Kidney (tissue), 14 donors: ENCODE measurements around the gene TEX48. TPM values are rescaled to one million over a fixed set of nuclear protein-coding genes. Genes with fewer than 3 reads are reported as not detected.
A peak's percentile ranks its signal among the peaks of the same experiment; 100 is the strongest.

Experiments used
- DNase-seq, 5 donors: peaks; one replicate each; pipeline ENCODE4 v3.0.0-alpha.2; 2013 to 2020
- FAIRE-seq: peaks from 2 replicates; lab custom pipeline; 2012; peaks lifted over from hg19 to GRCh38; lab: Jason Lieb, UNC
- H3K27ac ChIP-seq, 2 donors: one replicate each; pipeline ENCODE4 v1.7.0; 2013; ENCODE audit warnings: low read depth in 2 of 2, low read length in 2 of 2, inconsistent platforms in 1 of 2
- H3K27me3 ChIP-seq: one replicate; pipeline ENCODE4 v1.7.1; 2013; ENCODE audit warnings: low read length, inconsistent platforms; ENCODE audit not compliant: control insufficient read depth, insufficient read depth
- H3K36me3 ChIP-seq, 3 donors: one replicate each; pipeline versions ENCODE4 v1.7.0 to v1.7.1; 2013; ENCODE audit warnings: low read length in 3 of 3, control low read depth in 1 of 3, inconsistent platforms in 1 of 3; ENCODE audit not compliant: insufficient read depth in 3 of 3, control insufficient read depth in 2 of 3
- H3K4me1 ChIP-seq, 3 donors: one replicate each; pipeline versions ENCODE4 v1.7.0 to v1.7.1; 2013; ENCODE audit warnings: low read length in 3 of 3, inconsistent platforms in 1 of 3, low read depth in 1 of 3; ENCODE audit not compliant: control insufficient read depth in 2 of 3, insufficient read depth in 2 of 3
- H3K4me3 ChIP-seq, 3 donors: one replicate each; pipeline versions ENCODE4 v1.7.0 to v1.8.1; 2013; ENCODE audit warnings: low read length in 3 of 3, control low read depth in 1 of 3, inconsistent platforms in 1 of 3
- H3K9ac ChIP-seq, 3 donors: one replicate each; pipeline versions ENCODE4 v1.7.0 to v1.7.1; 2013; ENCODE audit warnings: low read length in 3 of 3, control low read depth in 1 of 3, inconsistent platforms in 1 of 3
- H3K9me3 ChIP-seq, 3 donors: one replicate each; pipeline versions ENCODE4 v1.7.0 to v1.7.1; 2013; ENCODE audit warnings: low read length in 3 of 3, control low read depth in 1 of 3, inconsistent platforms in 1 of 3; ENCODE audit not compliant: control insufficient read depth in 2 of 3, insufficient read depth in 1 of 3
- CTCF ChIP-seq: IDR thresholded peaks from 3 replicates; pipeline ENCODE4 v1.5.1; 2012; ENCODE audit warnings: mild to moderate bottlenecking, moderate library complexity, borderline replicate concordance; ENCODE audit not compliant: insufficient read depth; ENCODE audit errors: extremely low read depth
- intact Hi-C: fragments of 100-400 bp; cut with DNase I; formaldehyde crosslinking; loops from one replicate; pipeline ENCODE4 v1.11.1; 2022
- polyA plus RNA-seq: library from polyadenylated mRNA; stranded (reverse); fragments of 350-450 nt; fragmentation: Illumina TruSeq; extraction: RNeasy Lipid Tissue Mini Kit (QIAGEN cat#74804); gene quantifications from one replicate; pipeline ENCODE4 v1.2.3, GENCODE V29; 2014; ENCODE audit warnings: low read depth, low replicate concordance; ENCODE audit not compliant: insufficient read depth
- total RNA-seq: library from RNA; stranded (reverse); fragmentation: NEBNext Ultra II Directional; extraction: Animal tissue kit (Norgen Biotek cat#: 25700); gene quantifications from one replicate; pipeline ENCODE4 v1.2.1, GENCODE V29; 2021
- donor health status: control.
- donor health status: control.
- donor health status: control.
- donor health status: control.
- donor health status: control.
- donor health status: DM: yes; HTN: yes; CAD: no.
- donor health status: Normal renal cell carcinoma (clear cell type).

TEX48 gene
- total and polyA plus RNA-seq, 2 donors from 2014 or later: not detected

GRCh38 chr9:114719290-114719689 is 37.3 kb upstream of the TEX48 start:
- Histone ChIP-seq H3K36me3 (no peaks in the 10 kb centered on the region), H3K27ac (no peak overlapping the region), H3K4me3 (no peak overlapping the region), H3K9me3 (no peaks in the 10 kb centered on the region), H3K27me3 (no peaks in the 10 kb centered on the region), H3K9ac (no peak overlapping the region), H3K4me1 (no peaks in the 10 kb centered on the region)
- FAIRE-seq (no peak), DNase-seq (no peak)
- no peak for TF ChIP-seq CTCF
- intact Hi-C loops: no loop called here

- no peak for FAIRE-seq
- H3K9ac ChIP-seq: no peak overlapping the region
- H3K4me3 ChIP-seq: no peak overlapping the region
- H3K27me3 ChIP-seq: no peaks in the 10 kb centered on the region
- H3K36me3 ChIP-seq: no peaks in the 10 kb centered on the region
- no peaks in the 10 kb centered on the region for H3K4me1 ChIP-seq
- no peaks in the 10 kb centered on the region for H3K9me3 ChIP-seq
- no peak for TF ChIP-seq CTCF
- H3K27ac ChIP-seq: no peak overlapping the region
- intact Hi-C loops: no loop called here
- peak in 1 of 5 donors; percentile 77 for DNase-seq
These were observed 36.8 kb upstream of the TEX48 start for GRCh38 chr9:114718801-114719221.

- H3K36me3 ChIP-seq: no peaks in the 10 kb centered on the region
- H3K4me1 ChIP-seq: no peaks in the 10 kb centered on the region
- DNase-seq (no peak), FAIRE-seq (no peak)
- H3K9ac ChIP-seq: no peak overlapping the region
- intact Hi-C loops: no loop called here
- no peaks in the 10 kb centered on the region for H3K27me3 ChIP-seq
- no peaks in the 10 kb centered on the region for H3K9me3 ChIP-seq
- no peak overlapping the region for H3K27ac ChIP-seq
- no peak overlapping the region for H3K4me3 ChIP-seq
- TF ChIP-seq CTCF: no peak
These were observed 36.0 kb upstream of the TEX48 start for GRCh38 chr9:114717908-114718486.

- DNase-seq (no peak), FAIRE-seq (no peak)
- no peak for TF ChIP-seq CTCF
- no peak overlapping the region for H3K4me3 ChIP-seq
- H3K36me3 ChIP-seq: no peaks in the 10 kb centered on the region
- no peaks in the 10 kb centered on the region for H3K4me1 ChIP-seq
- H3K9ac ChIP-seq: no peak overlapping the region
- H3K27me3 ChIP-seq: no peaks in the 10 kb centered on the region
- H3K27ac ChIP-seq: no peak overlapping the region
- no peaks in the 10 kb centered on the region for H3K9me3 ChIP-seq
- intact Hi-C loops: no loop called here
These were observed 27.6 kb upstream of the TEX48 start for GRCh38 chr9:114709636-114710035.
